NOMO-1 treated with dmso at 0.1 percent for 144 hours (cell line): ENCODE data around the gene POU4F1.
A peak's percentile ranks its signal among the peaks of the same experiment; 100 is the strongest.

Source experiments
- DNase-seq: peaks from one replicate; lab custom pipeline; 2025; ENCODE audit not compliant: unreplicated experiment; lab: John Stamatoyannopoulos, UW

Gene POU4F1

GRCh38 chr13:78593652-78594455 lies 9.5 kb downstream of the POU4F1 start:
- DNase-seq: no peak

DNA sequence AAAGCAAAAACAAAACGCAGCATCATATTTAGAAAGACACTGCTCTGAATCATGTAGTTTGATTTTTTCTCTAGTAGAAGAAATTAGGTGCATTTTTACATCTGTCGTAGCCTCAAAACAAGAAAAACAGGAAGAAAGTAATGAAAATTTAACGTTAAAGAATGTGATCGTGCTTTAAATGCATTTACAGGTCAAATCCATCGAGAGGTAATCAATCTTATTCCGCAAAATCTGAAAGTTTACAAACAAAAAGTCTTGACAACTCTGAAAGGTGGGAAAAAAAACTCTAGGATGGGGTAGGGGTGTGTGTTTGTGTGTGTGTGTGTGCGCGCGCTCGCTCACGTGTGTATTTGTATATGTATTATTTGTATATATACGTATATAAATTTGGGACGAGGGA lies 10.2 kb downstream of the POU4F1 start:
- no peak for DNase-seq

GRCh38 chr13:78592584-78592983 lies 10.8 kb downstream of the POU4F1 start:
- DNase-seq: no peak

DNA sequence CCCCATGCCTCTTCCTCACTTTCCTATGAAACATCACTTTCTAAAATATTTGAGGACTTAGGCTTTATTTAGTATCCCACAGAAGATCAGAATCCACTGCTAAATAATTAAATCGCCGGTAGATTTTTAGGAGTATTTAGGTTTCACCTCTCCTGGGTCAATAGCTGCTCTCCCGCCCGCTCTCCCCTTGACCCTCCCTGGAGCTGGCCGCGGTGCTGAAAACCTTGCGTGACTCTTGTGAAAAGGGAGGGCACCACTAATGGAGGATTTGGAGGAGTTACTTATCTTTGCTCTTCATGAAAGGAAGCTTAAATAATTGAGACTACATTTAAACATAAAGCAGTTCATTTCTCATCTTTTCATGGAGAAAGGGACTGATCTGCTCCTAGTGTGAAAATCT lies 14.1 kb downstream of the POU4F1 start:
- DNase-seq: no peak

- no peak for DNase-seq
Measured at GRCh38 chr13:78587395-78587794, 16.0 kb downstream of the POU4F1 start.

DNA sequence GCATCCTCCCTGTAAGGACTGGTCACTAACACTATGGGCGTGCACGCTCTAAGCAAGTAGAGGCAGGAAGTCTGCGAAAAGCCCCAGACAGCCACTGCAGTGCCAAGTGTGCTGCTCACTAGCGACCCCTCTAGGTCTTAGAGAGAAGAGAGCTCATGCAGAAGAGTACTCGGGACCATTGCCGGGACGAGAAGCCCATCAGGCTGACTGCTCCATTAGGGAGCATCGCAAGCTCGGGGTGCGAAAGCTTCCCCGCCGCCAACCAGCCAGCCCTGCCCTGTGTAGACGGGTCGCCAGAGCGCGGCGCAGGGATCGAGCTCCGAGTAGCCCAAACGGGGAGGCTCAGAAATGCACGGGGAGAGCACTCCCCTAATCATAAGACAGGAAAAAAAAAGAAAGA lies 16.6 kb downstream of the POU4F1 start:
- DNase-seq: no peak

DNA sequence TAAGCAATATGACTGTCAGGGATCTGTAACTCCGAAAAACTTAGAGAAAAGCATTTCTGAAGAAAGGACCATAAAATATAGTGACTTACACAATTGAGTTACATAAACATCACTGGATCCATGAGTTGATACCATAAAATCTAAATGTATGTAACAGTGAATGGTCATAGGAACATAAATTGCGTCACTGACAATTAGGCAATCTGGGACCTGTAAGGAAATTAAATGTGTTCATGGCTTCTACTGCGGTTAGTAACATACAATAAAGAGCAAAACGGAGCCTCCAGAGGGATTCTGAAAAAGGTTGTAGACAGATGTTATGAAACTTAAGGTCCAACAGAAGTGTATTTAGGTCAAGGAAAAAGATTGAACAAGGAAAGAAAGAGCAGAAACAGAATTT lies 27.1 kb downstream of the POU4F1 start:
- no peak for DNase-seq

DNA sequence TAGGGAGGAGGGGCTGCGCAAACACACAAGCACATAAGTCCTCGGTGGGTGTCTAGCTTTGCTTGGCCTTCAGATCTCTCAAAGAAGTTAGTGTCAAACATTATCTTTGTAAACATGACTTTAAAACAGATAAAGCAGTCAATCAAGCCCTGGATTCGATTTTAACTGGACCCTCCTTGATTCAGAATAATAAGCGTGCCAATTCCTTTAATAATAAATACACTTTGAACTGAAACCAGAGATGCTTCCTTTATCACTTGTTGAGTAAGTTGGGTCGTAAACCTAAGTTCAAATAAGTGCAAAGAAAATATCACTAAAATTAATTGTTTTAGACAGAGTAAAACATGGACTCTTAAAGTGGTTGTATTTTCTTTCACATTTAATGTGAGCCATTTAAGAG lies 30.9 kb downstream of the POU4F1 start:
- DNase-seq: no peak

DNA sequence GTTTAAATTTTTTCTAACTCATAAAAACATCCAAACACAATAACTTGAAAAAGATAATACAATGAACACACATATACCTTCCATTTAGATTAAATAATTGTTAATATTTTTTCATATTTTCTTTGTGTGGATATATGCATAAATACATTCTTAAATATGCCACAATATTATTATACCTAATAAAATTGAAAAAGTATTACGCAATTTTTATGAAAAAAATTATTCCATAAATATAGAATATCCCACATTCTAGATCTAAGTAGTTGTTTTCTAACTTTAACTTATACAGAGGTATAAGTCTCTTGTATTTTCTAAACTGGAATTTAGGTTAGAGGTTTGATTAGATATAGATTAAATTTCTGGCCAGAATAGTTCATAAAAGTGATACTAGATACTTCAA lies 34.3 kb downstream of the POU4F1 start:
- DNase-seq: no peak

DNA sequence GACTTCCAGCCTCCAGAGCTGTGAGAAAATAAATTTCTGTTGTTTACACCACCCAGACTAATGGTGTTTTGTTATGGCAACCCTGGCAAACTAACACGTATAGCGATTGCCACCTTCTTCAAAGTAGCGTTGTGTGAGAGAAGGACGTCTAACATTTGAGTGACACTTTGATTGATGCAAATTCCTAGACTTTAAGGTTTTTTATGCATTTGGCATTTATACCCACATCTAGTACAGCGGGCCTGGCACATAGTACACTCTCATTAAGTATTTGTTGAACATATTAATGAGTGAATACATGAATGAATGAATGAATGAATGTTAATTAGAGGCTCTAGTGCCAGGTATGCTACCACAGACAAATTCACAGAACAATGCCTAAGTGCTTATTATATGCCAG lies 36.7 kb downstream of the POU4F1 start:
- no peak for DNase-seq

- peak; percentile 7 for DNase-seq
Measured at GRCh38 chr13:78562237-78562889, 41.0 kb downstream of the POU4F1 start.
